SW480 (cell line): Measurements from ENCODE around the gene CENPU.
"Not testable (repeated sequence)": the region's sequence is repeated elsewhere in the genome, so short reads cannot be mapped to it uniquely, and the experiment has no call there.

Experiments
- DNase-seq: peaks from one replicate; pipeline ENCODE4 v3.0.0-alpha.2; 2016; ENCODE audit warnings: low spot score

CENPU gene

DNA sequence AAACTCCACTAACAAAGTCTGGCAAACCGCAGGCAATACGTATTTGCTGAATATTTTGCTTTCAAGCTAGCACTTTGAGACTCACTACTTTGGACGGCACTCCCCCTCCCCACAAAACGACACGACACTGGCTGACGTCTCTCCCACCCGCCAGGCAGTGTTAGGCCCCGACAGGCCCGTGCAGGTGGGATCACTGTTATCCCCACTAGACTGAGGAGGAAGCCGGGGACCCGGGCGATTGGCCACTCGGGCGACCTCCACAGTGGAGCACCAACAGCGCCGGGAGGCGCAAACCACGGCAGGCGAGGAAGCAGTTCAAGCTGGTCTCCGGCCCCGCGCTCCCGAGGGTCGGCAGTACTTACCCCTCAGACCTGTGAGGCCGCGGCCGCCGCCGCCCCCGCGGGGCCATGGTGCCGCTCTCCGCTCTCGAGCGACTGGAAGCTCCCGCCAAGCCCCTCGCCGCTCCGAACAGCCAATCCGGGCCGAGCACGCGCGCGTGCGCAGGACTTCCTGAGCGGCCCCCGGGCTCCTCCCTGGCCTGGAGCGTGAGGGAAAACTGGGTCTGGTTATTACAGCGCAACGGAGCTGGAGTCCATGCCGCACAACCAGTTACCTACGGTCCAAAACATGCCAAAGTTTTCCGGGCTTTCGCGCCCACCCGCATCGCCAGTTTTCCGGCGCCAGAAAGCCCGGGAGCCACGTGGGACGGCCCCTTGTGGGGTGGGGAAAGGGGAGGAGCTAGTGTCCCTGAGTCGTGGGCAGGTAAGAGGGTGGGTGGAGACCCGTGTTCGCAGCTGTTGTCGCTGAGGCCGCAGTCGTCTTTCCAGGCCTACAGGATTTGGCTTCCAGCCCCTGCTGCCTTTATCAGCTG lies at the start of gene CENPU:
TSS of gene CENPU (minus strand) at position 443 of the 871 bp plus-strand sequence. CDS start at position 409, 34 bp downstream.
- DNase-seq, result peak; percentile 94

GRCh38 chr4:184782731-184783373 lies 49.0 kb upstream of the CENPU start:
- DNase-seq, result no peak

GRCh38 chr4:184779160-184779559 lies 45.3 kb upstream of the CENPU start:
- DNase-seq, result not testable (repeated sequence)

DNA sequence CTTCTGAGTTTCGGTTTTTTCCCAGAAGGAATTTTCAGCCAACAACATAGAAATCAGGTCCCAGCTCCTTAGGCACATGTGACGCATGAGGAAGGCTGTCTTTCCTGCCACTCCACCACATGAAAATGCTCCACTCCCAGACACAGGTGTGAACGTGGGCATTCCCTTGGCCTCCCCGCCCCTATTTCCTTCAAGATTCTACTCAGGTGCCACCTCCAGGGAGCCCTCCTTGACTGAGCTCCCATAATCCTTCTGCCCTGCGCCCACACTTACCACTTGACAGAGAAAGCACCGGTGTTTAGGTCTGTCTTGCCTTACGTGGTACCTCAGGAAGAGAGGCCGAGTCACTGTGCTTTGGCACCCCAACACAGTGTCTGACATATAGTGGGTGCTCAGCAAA lies 44.4 kb upstream of the CENPU start:
- DNase-seq, result no peak

DNA sequence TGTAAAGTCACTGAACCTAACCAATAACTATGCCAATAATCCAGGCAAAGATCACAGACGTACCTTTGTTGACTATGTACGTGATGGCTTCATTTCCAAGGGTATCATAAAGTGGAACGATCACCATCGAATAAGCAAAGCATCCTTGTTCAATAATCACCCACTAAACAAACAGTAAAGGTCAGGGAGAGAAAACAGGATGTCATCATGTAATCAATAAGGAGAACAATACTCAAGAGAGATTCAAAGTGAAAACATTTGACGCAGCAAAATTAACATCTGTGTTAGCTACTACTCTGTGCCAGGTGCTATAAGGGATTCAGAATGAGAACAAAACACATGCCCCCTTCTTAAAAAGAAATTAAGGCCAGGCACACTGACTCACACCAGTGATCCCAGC lies 42.9 kb upstream of the CENPU start:
- DNase-seq, result no peak

GRCh38 chr4:184775854-184776555 lies 42.1 kb upstream of the CENPU start:
- no peak for DNase-seq

GRCh38 chr4:184774152-184774551 lies 40.3 kb upstream of the CENPU start:
- DNase-seq, result no peak

DNA sequence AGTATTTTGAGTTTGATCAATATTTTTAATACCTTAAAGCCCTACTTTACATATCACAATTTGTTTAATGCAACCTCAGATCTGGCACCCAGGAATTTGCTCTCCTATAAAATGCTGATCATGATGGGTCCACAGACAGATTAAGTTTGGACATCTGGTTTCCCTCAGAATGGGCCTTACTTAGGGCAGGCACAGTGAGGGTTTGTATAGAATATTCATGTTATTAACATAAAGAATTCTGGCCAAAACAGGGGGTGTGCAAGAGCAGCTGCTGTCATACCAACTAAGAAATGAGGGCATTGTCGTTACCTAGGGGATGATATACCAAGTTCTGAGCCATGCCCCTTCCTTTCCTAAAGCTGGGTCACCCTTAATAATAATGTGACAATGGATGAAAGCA lies 37.5 kb upstream of the CENPU start:
- DNase-seq, result no peak

GRCh38 chr4:184769141-184769765 lies 35.4 kb upstream of the CENPU start:
- no peak for DNase-seq

DNA sequence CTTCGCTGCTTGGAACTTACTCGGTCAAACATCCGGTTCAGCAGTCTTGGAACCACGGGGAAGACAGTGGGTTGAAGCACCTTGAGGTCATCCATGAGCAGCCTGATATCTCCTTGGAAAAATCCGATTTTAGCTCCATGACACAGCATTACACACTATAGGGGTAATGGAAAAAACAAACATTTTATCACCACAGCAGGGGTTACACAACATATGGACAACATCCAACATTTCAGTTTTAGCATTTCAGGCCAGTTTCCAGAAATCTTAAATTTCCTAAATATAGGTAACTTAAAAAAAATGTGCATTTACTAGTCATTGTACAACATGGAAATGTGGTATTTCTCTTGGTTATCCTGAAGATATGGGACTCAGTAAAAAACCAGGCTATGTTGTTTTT lies 34.4 kb upstream of the CENPU start:
- DNase-seq, result no peak

DNA sequence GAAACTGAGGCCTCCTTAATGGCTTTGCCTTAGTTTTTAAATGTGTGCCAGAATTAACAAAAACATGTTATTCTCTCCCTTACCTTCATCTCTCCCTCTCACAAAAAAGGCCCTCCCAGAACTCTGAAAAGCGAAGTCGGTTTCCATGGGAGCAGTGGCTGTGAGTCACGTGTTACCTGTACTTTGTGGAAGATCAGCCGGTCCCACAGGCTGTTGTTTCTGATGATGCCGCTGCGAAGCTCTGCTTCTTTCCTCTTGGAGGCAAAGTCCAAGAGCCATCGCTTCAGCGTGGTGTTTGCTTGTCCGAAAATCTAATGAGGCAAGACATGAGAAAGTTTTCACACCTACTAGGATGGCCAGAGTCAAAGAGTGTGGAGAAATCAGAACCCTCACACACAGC lies 32.5 kb upstream of the CENPU start:
- DNase-seq, result no peak

DNA sequence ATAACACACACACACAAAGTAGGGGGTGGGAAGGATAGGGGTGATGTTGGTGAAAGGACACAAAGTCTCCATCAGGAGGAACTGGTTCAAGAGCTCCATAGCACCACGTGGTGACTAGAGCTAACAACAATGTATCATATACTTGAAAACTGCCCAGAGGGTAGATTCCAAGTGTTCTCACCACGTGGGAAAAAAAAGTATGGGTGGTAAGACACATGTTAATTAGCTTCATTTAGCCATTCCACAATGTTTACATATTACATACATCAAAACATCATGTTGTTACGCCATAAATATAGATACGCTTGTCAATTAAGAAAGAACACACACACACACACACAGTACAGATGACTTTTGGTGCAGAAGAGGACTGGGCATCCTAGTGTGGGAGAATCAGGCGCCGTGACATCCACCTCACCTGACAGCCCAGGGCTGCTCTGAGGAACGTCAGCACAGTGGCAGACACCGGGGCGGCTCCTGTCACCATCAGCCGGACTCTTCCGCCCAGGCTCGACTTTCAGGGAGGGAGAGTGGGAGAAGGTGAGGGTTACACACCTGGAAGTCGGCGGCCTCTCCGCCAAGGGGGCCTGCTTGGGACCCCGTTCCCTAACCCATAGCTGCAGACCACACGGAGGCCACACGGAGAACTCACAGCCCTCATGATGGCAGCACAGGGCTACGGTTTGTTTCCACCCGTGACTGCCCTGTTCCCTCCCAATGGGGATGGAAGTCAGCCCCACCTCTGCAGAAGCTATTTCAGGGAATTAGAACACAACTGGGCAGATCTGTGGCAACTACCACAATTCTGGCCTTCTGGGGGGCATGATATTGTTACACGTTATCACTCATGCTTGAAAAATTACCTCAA lies 31.8 kb upstream of the CENPU start:
- DNase-seq, result no peak

DNA sequence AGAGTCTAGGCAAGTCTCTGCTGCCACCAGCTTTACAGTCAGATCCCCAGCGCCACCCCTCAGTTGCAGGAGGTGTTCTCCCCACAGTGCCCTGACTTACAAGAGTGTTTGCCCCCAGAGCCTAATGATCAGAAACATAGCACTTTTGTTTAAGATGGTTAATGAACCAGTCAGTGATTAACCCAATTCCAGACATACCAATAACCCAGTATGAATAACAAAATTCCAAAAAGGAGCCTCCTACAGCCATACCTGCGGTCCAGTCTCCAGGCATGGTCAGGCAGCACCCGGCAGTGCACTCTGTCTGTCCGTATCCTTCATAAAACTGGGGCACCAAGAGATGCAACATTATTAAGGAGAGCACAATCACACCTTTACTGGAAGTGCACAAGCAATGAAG lies 30.7 kb upstream of the CENPU start:
- DNase-seq, result no peak

DNA sequence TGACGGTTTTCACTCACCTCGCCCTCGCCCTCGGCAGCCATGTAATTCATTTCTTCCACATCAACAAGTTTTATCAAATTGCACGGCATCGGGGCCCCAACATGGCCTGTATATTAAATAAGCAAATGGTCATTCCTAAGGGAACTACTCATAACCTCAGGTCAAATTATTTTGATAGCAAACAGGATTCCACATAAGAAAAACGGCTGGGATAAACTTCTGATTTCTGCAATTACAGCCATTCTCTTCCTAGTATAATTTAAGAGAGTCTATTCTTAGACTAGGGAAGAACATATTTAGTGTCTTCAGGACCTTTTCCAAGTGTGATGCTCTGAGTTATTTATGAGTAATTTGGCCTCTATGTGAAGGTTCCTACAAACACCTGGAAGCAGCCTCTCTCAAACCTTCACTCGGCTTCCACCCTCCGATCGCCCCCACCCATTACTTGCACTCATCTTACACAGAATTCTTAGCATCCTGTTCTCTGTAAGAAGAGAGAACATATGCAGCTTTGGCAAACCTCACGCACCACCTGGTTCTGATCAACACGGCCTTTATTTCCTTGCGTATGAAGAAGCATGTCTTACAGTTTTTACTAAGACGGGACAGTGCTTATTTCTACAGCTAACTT lies 29.4 kb upstream of the CENPU start:
- DNase-seq, result no peak

GRCh38 chr4:184762100-184762499 lies 28.2 kb upstream of the CENPU start:
- no peak for DNase-seq

- DNase-seq, result no peak
These were observed 26.8 kb upstream of the CENPU start for GRCh38 chr4:184760681-184761080.

GRCh38 chr4:184757810-184758209 lies 23.9 kb upstream of the CENPU start:
- DNase-seq, result no peak

GRCh38 chr4:184756399-184756798 lies 22.5 kb upstream of the CENPU start:
- no peak for DNase-seq

- no peak for DNase-seq
These were observed 21.4 kb upstream of the CENPU start for GRCh38 chr4:184755278-184755677.

GRCh38 chr4:184752496-184753275 lies 18.8 kb upstream of the CENPU start:
- DNase-seq, result no peak
